ENCODE data around the gene CCDC116.
"Not testable (repeated sequence)": the region's sequence is repeated elsewhere in the genome, so short reads cannot be mapped to it uniquely, and the experiment has no call there.

The CCDC116 gene

GRCh38 chr22:21673534-21674321 is 41.2 kb downstream of the CCDC116 start:
- H3K4me3 ChIP-seq = no peak overlapping the region
- TF ChIP-seq CTCF (IDR thresholded peaks at IDR 0.05) = no peak
- no peak overlapping the region for H3K27ac ChIP-seq
- DNase-seq (ENCODE audit: low spot score) = no peak

- H3K4me3 ChIP-seq = no peak overlapping the region
- H3K27ac ChIP-seq = no peak overlapping the region
- no peak for DNase-seq (ENCODE audit: low spot score)
- TF ChIP-seq CTCF (IDR thresholded peaks at IDR 0.05) = no peak
Observed at GRCh38 chr22:21674638-21675245, 42.2 kb downstream of the CCDC116 start.

GRCh38 chr22:21677606-21678443 is 45.3 kb downstream of the CCDC116 start:
- Histone ChIP-seq H3K27ac (no peak overlapping the region), H3K4me3 (no peak overlapping the region)
- TF ChIP-seq CTCF (IDR thresholded peaks at IDR 0.05) = no peak
- DNase-seq (ENCODE audit: low spot score) = no peak

- not testable (repeated sequence) for H3K4me3 ChIP-seq; H3K27ac ChIP-seq; DNase-seq (ENCODE audit: low spot score)
Observed at GRCh38 chr22:21678842-21679241, 46.3 kb downstream of the CCDC116 start.

- Histone ChIP-seq H3K4me3 (no peak overlapping the region), H3K27ac (no peak overlapping the region)
- TF ChIP-seq CTCF (IDR thresholded peaks at IDR 0.05) = no peak
- DNase-seq (ENCODE audit: low spot score) = no peak
Observed at GRCh38 chr22:21679383-21679782, 46.8 kb downstream of the CCDC116 start.

- TF ChIP-seq CTCF (IDR thresholded peaks at IDR 0.05) = no peak
- no peak overlapping the region for H3K27ac ChIP-seq
- no peak for DNase-seq (ENCODE audit: low spot score)
- no peak overlapping the region for H3K4me3 ChIP-seq
Observed at GRCh38 chr22:21680830-21681565, 48.4 kb downstream of the CCDC116 start.

All from coronary artery (tissue), 2 donors.